Hepatocyte (in vitro differentiated cells): ENCODE results near the gene TRPM5. TPM values are rescaled to one million over a fixed set of nuclear protein-coding genes. Genes with fewer than 3 reads are reported as not detected.

Experiments used
- DNase-seq: peaks from one replicate; pipeline ENCODE4 v3.0.0-alpha.2; 2016; ENCODE audit warnings: low spot score
- H2AFZ ChIP-seq: fragments of 200-600 bp; sonication (generic); 2 replicates; pipeline ENCODE4 v1.6.0; 2016; ENCODE audit warnings: antibody characterized with exemption, mild to moderate bottlenecking
- H3K27ac ChIP-seq: fragments of 200-600 bp; sonication (generic); 2 replicates; pipeline ENCODE4 v1.5.1; 2016; ENCODE audit warnings: mild to moderate bottlenecking
- H3K27me3 ChIP-seq: fragments of 200-600 bp; sonication (generic); 2 replicates; pipeline ENCODE4 v1.6.1; 2016
- H3K36me3 ChIP-seq: fragments of 200-600 bp; sonication (generic); replicated peaks from 2 replicates; pipeline ENCODE4 v1.5.1; 2016; ENCODE audit warnings: low read depth; ENCODE audit not compliant: insufficient read depth
- H3K4me1 ChIP-seq: fragments of 200-600 bp; sonication (generic); 2 replicates; pipeline ENCODE4 v1.5.1; 2016; ENCODE audit warnings: mild to moderate bottlenecking, moderate library complexity; ENCODE audit not compliant: insufficient read depth
- H3K4me2 ChIP-seq: fragments of 200-600 bp; sonication (generic); 2 replicates; pipeline ENCODE4 v1.6.0; 2016
- H3K4me3 ChIP-seq: fragments of 200-600 bp; sonication (generic); 2 replicates; pipeline ENCODE4 v1.5.1; 2016; ENCODE audit warnings: mild to moderate bottlenecking
- H3K79me2 ChIP-seq: fragments of 200-600 bp; sonication (generic); 2 replicates; pipeline ENCODE4 v1.6.0; 2017; ENCODE audit warnings: mild to moderate bottlenecking
- H3K9me2 ChIP-seq: fragments of 200-600 bp; sonication (generic); replicated peaks from 2 replicates; pipeline ENCODE4 v1.6.0; 2017; ENCODE audit warnings: mild to moderate bottlenecking; ENCODE audit not compliant: insufficient read depth
- H3K9me3 ChIP-seq: fragments of 200-600 bp; sonication (generic); 2 replicates; pipeline ENCODE4 v1.5.1; 2016; ENCODE audit warnings: low read depth, mild to moderate bottlenecking
- H4K20me1 ChIP-seq: fragments of 200-600 bp; sonication (generic); 2 replicates; pipeline ENCODE4 v1.6.0; 2016; ENCODE audit warnings: mild to moderate bottlenecking; ENCODE audit not compliant: insufficient read depth, poor library complexity, severe bottlenecking
- EZH2 ChIP-seq: fragments of 200-600 bp; sonication (generic); IDR thresholded peaks from 2 replicates; pipeline ENCODE4 v1.6.1; 2016; ENCODE audit warnings: antibody characterized with exemption, mild to moderate bottlenecking, borderline replicate concordance
- EZH2phosphoT487 ChIP-seq: fragments of 200-600 bp; sonication (generic); IDR thresholded peaks from one replicate; pipeline ENCODE4 v1.6.1; 2018; ENCODE audit warnings: antibody characterized with exemption, mild to moderate bottlenecking, low read depth, moderate library complexity; ENCODE audit not compliant: unreplicated experiment, severe bottlenecking
- WGBS: methylation state at CpG from one replicate; pipeline ENCODE4 v1.1.6; 2016; ENCODE audit warnings: low lambda C conversion rate; ENCODE audit errors: missing lambda C conversion rate; 5-methylcytosine and 5-hydroxymethylcytosine counted together
- polyA plus RNA-seq: library from polyadenylated mRNA; unstranded; fragments of >200 nt; fragmentation: Nextera tagmentation; extraction: Ambion mirVana; gene quantifications from 2 replicates; pipeline ENCODE4 v1.2.1, GENCODE V29; 2016
- total RNA-seq: library from RNA; depleted of rRNA; stranded (reverse); fragments of >200 nt; gene quantifications from 2 replicates; pipeline ENCODE4 v1.2.3, GENCODE V29; 2014
- TF ChIP-seq, protein P1 (sequence below): fragments of 200-600 bp; sonication (generic); IDR thresholded peaks from 2 replicates; pipeline ENCODE4 v1.5.1; 2016; ENCODE audit warnings: antibody characterized with exemption, mild to moderate bottlenecking; ENCODE audit not compliant: poor library complexity

TRPM5 gene
- total and polyA plus RNA-seq, 2 experiments from 2014 or later: 0.07 to 0.13 TPM

GRCh38 chr11:2394818-2395105 is 49.6 kb downstream of the TRPM5 start:
- TF ChIP-seq, protein P1, sequence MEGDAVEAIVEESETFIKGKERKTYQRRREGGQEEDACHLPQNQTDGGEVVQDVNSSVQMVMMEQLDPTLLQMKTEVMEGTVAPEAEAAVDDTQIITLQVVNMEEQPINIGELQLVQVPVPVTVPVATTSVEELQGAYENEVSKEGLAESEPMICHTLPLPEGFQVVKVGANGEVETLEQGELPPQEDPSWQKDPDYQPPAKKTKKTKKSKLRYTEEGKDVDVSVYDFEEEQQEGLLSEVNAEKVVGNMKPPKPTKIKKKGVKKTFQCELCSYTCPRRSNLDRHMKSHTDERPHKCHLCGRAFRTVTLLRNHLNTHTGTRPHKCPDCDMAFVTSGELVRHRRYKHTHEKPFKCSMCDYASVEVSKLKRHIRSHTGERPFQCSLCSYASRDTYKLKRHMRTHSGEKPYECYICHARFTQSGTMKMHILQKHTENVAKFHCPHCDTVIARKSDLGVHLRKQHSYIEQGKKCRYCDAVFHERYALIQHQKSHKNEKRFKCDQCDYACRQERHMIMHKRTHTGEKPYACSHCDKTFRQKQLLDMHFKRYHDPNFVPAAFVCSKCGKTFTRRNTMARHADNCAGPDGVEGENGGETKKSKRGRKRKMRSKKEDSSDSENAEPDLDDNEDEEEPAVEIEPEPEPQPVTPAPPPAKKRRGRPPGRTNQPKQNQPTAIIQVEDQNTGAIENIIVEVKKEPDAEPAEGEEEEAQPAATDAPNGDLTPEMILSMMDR: no peak
- TF ChIP-seq EZH2: no peak
- no peak for TF ChIP-seq EZH2phosphoT487
- DNase-seq: no peak
- Histone ChIP-seq H3K27ac (no peak overlapping the region), H3K4me1 (peaks cover 10% of the 10 kb centered on the region), H3K36me3 (no peaks in the 10 kb centered on the region), H3K9me3 (no peaks in the 10 kb centered on the region), H3K79me2 (peaks cover 24% of the 10 kb centered on the region), H3K9me2 (no peaks in the 10 kb centered on the region), H3K4me2 (no peak overlapping the region), H2AFZ (no peak overlapping the region), H3K4me3 (no peak overlapping the region), H4K20me1 (peaks cover 37% of the 10 kb centered on the region), H3K27me3 (no peaks in the 10 kb centered on the region)
- 92% methylated on average over 6 of the region's 8 CpGs for WGBS

Other genes starting within 250 kb of the TRPM5 start
- 3.3 and 5.6 TPM in 2 replicates for gene ASCL2, start 173.9 kb downstream of the TRPM5 start, total RNA-seq
- 5.8 and 7.9 TPM in 2 replicates for gene ASCL2, start 173.9 kb downstream of the TRPM5 start, polyA plus RNA-seq
- gene C11orf21, start 142.6 kb downstream of the TRPM5 start, total RNA-seq: 0.17 TPM in 1 of 2 replicates, not detected in the other
- 0.43 and 0.68 TPM in 2 replicates for gene C11orf21, start 142.6 kb downstream of the TRPM5 start, polyA plus RNA-seq
- 1.5 and 5.0 TPM in 2 replicates for gene TSPAN32, start 142.5 kb downstream of the TRPM5 start, total RNA-seq
- 4.8 and 7.0 TPM in 2 replicates for gene TSPAN32, start 142.5 kb downstream of the TRPM5 start, polyA plus RNA-seq
- gene CD81, start 67.2 kb downstream of the TRPM5 start, total RNA-seq: 216 and 233 TPM in 2 replicates
- gene CD81, start 67.2 kb downstream of the TRPM5 start, polyA plus RNA-seq: 471 and 472 TPM in 2 replicates
- 31.4 and 33.8 TPM in 2 replicates for gene TSSC4, start 43.8 kb downstream of the TRPM5 start, total RNA-seq
- 68.5 and 85.4 TPM in 2 replicates for gene TSSC4, start 43.8 kb downstream of the TRPM5 start, polyA plus RNA-seq
- 1.8 and 4.0 TPM in 2 replicates for gene KCNQ1, start 494 bp upstream of the TRPM5 start, total RNA-seq
- gene KCNQ1, start 494 bp upstream of the TRPM5 start, polyA plus RNA-seq: 4.9 and 6.4 TPM in 2 replicates